GM18867 (cell line): ENCODE data around the gene CENPT.
"Not testable (repeated sequence)": the region's sequence is repeated elsewhere in the genome, so short reads cannot be mapped to it uniquely, and the experiment has no call there.

ENCODE experiments used
- ATAC-seq: cut with Tn5 transposase; IDR thresholded peaks from one replicate; pipeline ENCODE4 v1.9.1; 2021; ENCODE audit warnings: mild to moderate bottlenecking, moderate library complexity; ENCODE audit not compliant: unreplicated experiment

The CENPT gene

GRCh38 chr16:67848118-67848517, 625 bp upstream of the CENPT start:
- ATAC-seq = no peak

- ATAC-seq = peak; percentile 54
Observed at GRCh38 chr16:67846320-67847063, 1.0 kb downstream of the CENPT start, which contains the start of gene NUTF2. NUTF2 (plus strand) TSS chr16:67846933; CDS start chr16:67865131, 18,198 bp downstream.

DNA sequence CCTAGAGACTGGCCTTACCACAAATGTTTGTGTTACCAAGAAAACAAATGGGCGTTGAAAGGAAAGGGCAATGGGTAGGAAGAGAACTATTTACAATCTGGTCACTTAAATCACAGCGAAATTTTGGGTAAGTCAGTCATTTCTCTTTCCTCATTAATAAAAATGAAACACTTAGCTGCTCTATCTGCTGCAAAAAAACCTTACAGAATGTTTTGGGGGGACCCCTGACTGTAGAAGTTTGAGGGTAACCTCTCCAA, 1.5 kb downstream of the CENPT start:
- ATAC-seq = no peak

DNA sequence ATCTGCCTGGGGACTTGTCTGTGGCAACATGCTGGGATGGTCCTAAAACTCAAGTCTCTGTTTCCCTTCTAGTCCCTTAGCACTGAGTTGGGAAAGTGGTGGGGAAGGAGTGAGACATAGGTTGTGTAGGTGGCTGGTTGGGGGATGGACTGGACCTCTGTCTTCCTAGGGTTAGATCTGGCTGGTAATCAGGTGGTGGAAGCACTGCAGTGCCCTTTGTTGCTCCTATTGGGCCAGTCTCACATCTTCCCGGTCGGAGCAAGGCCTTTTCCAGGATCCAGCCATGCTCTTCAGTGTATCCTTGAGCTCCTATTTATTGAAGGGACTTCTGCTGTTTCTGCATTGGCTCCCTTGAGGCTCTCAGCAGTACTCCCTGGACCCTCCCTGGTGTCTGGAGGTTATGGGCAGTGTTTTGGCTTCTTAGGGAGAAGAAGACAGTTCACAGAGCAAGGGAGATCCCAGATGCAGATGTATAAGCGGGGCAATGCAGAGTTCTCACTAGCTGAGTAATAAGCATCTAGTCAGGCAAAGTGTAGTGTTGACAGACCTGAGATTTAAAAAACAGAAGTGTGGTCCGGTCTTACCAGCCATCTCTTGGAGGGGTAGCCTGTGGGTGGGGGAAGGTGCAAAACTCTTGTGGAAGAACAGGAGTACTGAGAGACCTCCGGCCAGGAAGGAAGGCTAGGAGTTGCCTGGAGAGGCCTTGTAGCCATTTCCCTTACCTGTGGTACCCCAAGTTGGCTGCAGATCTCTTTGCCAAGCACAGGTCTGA, 2.0 kb downstream of the CENPT start:
- no peak for ATAC-seq

DNA sequence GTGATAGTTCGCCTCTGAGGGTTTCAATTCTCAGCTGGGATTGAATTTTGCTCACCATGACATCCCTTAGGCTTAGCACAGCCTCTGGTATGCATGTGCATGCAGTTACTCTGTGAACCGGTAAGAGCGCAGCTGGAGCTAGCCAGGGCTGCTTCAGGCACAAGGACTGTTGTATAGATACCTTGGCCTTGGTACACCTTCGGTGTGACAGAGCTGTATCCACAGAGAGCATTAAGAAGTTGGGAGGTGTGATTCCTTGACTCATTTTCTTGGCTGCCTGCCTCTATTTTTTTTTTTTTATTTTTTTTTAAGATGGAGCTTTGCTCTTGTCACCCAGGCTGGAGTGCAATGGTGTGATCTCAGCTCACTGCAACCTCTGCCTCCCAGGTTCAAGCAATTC, 3.0 kb downstream of the CENPT start:
- ATAC-seq = no peak

DNA sequence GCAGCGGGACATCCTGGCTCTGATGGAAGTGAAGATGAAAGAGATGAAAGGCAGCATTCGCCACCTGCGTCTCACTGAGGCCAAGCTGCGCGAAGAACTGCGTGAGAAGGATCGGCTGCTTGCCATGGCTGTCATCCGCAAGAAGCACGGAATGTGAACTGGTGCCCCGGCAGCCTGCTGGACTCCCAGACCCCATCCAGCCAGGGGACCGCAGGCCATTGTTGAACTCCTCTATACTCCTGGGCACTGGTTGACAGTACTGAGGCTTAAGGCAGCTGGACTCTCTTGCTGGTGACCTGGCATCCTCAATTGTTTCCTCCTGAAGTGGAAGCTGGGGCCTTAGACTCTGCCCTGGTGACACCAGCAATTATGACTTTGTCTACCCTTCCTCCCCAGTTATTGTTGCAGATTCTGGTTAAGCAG, 4.1 kb downstream of the CENPT start:
- ATAC-seq = no peak

GRCh38 chr16:67842509-67843342, 4.8 kb downstream of the CENPT start:
- peak; percentile 4 for ATAC-seq

DNA sequence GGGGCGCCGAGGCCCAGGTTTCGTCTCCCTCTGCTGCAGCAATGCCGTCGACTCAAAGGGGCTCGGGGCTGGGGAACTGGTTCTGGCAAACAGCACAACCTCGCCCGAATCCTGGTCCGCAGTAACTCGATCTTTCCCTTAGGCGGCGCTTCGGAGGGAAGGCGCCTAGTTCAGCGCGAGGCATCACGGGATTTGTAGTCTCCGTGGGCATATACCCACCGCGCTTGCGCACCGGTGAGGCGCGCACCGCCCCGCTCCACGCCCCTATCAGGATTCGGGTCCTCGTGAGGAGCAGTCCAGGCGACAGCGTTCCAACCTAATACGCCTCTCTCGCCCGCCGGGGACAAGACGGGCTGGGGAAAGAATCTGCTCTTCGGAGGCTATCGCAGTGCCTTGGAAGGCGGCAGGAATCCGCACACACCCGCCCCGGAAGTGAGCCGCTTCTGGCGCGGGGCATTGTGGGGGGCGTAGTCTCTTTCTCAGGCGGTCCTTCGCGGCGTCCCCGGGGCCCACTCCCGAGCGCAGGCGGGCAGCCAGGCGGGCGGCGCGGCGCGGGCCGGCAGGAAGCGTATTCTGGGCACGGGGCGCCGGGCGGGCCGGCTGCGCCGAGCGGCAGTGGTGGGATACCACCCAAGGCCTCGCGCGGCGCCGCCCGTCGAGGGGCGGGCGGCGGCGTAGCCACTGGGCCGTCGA, 5.5 kb downstream of the CENPT start, which contains the start of gene THAP11:
THAP11 (plus strand) TSS at position 505 of the 693 bp plus-strand sequence. CDS start 235 bp downstream, outside the sequence.
- ATAC-seq = peak; percentile 45

GRCh38 chr16:67841198-67841815, 6.2 kb downstream of the CENPT start:
- ATAC-seq = no peak

DNA sequence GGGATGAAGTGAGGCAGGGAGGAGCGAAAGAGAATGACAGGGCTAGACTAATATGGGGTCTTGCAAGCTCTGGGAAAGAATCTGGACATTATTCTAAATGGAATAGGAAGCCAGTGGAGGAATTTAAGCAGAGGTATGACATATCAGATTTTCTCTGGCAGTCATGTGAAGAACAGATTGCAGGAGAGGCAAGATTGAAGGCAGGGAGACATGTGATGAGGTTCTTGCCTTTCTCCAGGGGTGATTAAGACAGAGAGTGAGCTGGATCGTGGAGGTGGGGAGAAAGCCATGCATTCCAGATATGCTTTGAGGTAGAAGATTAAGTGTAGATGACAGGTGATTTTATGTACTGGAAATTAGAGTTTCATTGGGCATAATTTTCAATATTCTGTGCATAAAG, 9.7 kb downstream of the CENPT start:
- ATAC-seq = no peak

GRCh38 chr16:67837190-67837589, 10.3 kb downstream of the CENPT start:
- not testable (repeated sequence) for ATAC-seq

DNA sequence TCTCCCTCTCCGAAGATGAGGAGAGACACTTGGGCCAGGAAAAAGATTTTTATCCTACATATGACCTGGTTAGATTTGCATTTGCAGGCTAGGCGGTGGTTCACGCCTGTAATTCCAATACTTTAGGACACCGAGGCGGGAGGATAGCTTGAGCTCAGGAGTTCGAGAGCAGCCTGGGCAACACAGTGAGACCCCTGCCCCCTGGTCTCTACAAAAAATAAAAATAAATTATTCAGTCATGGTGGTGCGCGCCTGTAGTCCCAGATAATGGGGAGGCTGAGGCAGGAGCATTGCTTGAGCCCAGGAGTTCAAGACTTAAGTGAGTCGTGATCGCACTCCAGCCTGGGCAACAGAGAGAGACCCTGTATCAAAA, 13.3 kb downstream of the CENPT start:
- no peak for ATAC-seq

GRCh38 chr16:67833415-67834241, 13.9 kb downstream of the CENPT start:
- peak; percentile 96 for ATAC-seq

- no peak for ATAC-seq
Observed at GRCh38 chr16:67833030-67833414, 14.5 kb downstream of the CENPT start.

GRCh38 chr16:67828651-67829050, 18.8 kb downstream of the CENPT start:
- ATAC-seq = no peak

- ATAC-seq = no peak
Observed at GRCh38 chr16:67825906-67826305, 21.6 kb downstream of the CENPT start.

DNA sequence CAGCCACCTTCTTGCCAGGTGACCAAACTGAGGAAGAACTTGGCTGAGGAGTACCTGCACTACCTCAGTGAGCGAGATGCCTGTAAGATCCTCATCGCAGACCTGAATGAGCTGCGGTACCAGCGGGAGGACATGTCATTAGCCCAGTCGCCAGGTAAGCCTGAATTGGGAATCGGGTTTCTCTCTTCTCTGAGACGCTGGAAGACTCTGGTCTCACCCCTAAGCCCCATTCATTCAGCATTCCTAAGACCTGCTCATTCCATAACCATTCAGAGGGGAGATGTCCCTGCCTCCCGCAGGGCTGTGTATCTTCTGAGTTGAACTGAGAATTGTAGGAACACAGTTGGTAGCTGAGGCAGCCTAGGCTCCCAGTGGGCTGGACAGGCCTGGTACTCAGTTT, 22.4 kb downstream of the CENPT start:
- no peak for ATAC-seq

DNA sequence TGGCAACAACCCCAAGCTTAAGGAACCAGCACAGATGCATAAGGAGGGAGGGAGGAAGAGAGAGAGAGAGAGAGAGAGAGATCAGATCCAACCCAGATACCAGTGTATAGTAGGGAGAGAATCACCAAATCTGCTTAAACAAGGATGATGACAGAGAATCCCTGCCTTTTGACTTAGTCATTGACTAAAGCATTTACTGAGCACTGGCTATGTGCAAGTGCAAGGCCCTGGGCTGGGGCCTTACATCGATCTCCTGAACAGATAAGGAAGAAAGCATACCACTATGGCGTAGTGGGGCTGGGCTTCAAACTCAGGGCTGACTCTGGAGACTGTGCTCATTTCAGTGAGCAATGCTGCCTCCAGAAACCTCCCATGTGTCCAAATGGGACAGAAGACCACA, 25.0 kb downstream of the CENPT start:
- ATAC-seq = no peak

- no peak for ATAC-seq
Observed at GRCh38 chr16:67820608-67821259, 26.8 kb downstream of the CENPT start.
